GM23338 (cell line): ENCODE measurements around the gene ZNF451.

Experiments
- CREB1 ChIP-seq: fragments of 250-450 bp; sonication (Bioruptor Pico); IDR thresholded peaks from 2 replicates; pipeline ENCODE4 v1.5.0; 2020; ENCODE audit warnings: low read depth, mild to moderate bottlenecking, moderate library complexity
- EZH2 ChIP-seq: fragments of 200-600 bp; sonication (generic); IDR thresholded peaks from one replicate; pipeline ENCODE4 v1.8.0; 2017; ENCODE audit warnings: antibody characterized with exemption, mild to moderate bottlenecking, low read depth; ENCODE audit not compliant: unreplicated experiment
- POLR2AphosphoS5 ChIP-seq: IDR thresholded peaks from 2 replicates; pipeline ENCODE4 v1.6.1; 2016; ENCODE audit warnings: antibody characterized with exemption, low read depth
- TF ChIP-seq, protein P1 (sequence below), 2 experiments: fragments of 200-600 bp in 1 of 2; sonication (generic) in 1 of 2; conservative IDR thresholded peaks; 2 replicates each; pipeline versions ENCODE4 v1.5.1 to v1.6.1; 2016 to 2017; ENCODE audit warnings: antibody characterized with exemption in 2 of 2, low read depth in 2 of 2, mild to moderate bottlenecking in 2 of 2, moderate library complexity in 1 of 2

DNA sequence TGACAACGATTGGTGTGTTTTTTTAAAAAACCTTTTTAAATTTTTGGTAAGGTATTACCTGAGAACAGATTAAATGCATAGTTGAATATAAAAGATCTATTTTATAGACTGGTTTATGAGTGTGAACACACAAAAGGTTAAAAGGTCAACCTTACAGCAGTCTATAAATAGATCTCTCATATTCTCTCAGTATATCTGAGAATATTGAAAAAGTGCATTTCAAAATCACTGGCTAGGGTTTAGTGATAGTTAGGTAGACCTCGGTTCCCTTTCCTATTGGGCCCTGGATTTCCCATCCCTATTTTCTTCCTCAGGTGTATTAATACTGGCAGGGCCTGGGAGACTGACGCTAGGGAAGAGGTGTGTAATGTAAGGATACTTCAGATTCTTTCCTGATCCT is 723 bp upstream of the ZNF451 start:
- no peak for TF ChIP-seq POLR2AphosphoS5
- no peak for TF ChIP-seq CREB1 (CRISPR knock-in tag)
- TF ChIP-seq, protein P1, sequence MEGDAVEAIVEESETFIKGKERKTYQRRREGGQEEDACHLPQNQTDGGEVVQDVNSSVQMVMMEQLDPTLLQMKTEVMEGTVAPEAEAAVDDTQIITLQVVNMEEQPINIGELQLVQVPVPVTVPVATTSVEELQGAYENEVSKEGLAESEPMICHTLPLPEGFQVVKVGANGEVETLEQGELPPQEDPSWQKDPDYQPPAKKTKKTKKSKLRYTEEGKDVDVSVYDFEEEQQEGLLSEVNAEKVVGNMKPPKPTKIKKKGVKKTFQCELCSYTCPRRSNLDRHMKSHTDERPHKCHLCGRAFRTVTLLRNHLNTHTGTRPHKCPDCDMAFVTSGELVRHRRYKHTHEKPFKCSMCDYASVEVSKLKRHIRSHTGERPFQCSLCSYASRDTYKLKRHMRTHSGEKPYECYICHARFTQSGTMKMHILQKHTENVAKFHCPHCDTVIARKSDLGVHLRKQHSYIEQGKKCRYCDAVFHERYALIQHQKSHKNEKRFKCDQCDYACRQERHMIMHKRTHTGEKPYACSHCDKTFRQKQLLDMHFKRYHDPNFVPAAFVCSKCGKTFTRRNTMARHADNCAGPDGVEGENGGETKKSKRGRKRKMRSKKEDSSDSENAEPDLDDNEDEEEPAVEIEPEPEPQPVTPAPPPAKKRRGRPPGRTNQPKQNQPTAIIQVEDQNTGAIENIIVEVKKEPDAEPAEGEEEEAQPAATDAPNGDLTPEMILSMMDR (conservative IDR thresholded peaks at IDR 0.05; ENCODE audit: low read depth in 2 of 2), result no peak
- TF ChIP-seq EZH2, result no peak
